Measurements from ENCODE around the gene UGGT1.

UGGT1 gene

GRCh38 chr2:128160616-128161275 lies 69.7 kb downstream of the UGGT1 start:
- H3K56ac ChIP-seq (ENCODE audit: low read length), result no peak overlapping the region
- no peak overlapping the region for H3K18ac ChIP-seq (ENCODE audit: low read length)
- H2AK5ac ChIP-seq (ENCODE audit: low read length), result no peak overlapping the region
- H3K27me3 ChIP-seq (ENCODE audit: insufficient read depth, low read length, poor library complexity), result no peaks in the 10 kb centered on the region
- no peak overlapping the region for H2BK15ac ChIP-seq (replicated peaks; ENCODE audit: low read depth)
- no peak overlapping the region for H3K23ac ChIP-seq (ENCODE audit: low read length)
- no peak overlapping the region for H3K4me3 ChIP-seq (ENCODE audit: low read length)
- H3K4me1 ChIP-seq (ENCODE audit: control insufficient read depth, low read depth, low read length), result no peaks in the 10 kb centered on the region
- no peak overlapping the region for H4K5ac ChIP-seq (ENCODE audit: low read length)
- no peak overlapping the region for H3K27ac ChIP-seq (ENCODE audit: low read depth, low read length)
- no peak overlapping the region for H3K9ac ChIP-seq (ENCODE audit: low read length)
- no peak overlapping the region for H3K4ac ChIP-seq (ENCODE audit: low read depth, low read length)
- no peak overlapping the region for H4K8ac ChIP-seq (ENCODE audit: low read depth, low read length)
- DNase-seq, result no peak
- no peak overlapping the region for H2BK5ac ChIP-seq (ENCODE audit: low read length)
- peaks cover 6% of the 10 kb centered on the region for H3K36me3 ChIP-seq (ENCODE audit: control insufficient read depth, insufficient read depth, low read length)
- WGBS (ENCODE audit: extremely low coverage, insufficient coverage, low lambda C conversion rate), result no CpG with 5 or more reads among the region's 9 CpGs
- H3K4me2 ChIP-seq (ENCODE audit: low read length), result no peak overlapping the region
- H2BK120ac ChIP-seq (ENCODE audit: low read depth, low read length), result no peak overlapping the region
- H3K79me1 ChIP-seq (ENCODE audit: low read length), result peaks cover 2% of the 10 kb centered on the region
- H3K79me2 ChIP-seq (ENCODE audit: control insufficient read depth, insufficient read depth, low read length), result no peaks in the 10 kb centered on the region

- H2BK120ac ChIP-seq (ENCODE audit: low read depth, low read length), result no peak overlapping the region
Measured at GRCh38 chr2:128162266-128162665, 71.3 kb downstream of the UGGT1 start.

DNA sequence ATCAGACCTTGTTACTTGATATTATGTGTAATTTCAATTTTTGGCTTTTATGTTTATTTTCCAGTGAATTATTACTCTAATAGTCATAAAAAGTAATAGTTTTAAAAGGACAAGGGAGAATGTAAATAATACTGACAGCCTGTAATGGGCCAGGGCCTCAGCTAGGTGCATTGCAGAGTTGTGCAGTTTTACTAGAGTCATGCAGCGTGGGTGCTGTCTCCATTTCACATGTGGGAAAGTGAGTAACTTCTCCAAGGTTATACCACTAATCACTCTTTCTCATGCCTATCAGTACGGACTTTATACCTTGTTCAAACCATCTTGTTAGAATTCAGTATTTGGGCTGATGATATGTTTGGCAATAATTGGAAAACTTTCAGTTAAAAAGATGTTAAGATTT lies 73.3 kb downstream of the UGGT1 start:
- no peak overlapping the region for H3K4me3 ChIP-seq (ENCODE audit: low read length)
- no peak overlapping the region for H4K5ac ChIP-seq (ENCODE audit: low read length)
- no peak overlapping the region for H3K4ac ChIP-seq (ENCODE audit: low read depth, low read length)
- no peaks in the 10 kb centered on the region for H3K79me1 ChIP-seq (ENCODE audit: low read length)
- H3K56ac ChIP-seq (ENCODE audit: low read length), result no peak overlapping the region
- no CpG with 5 or more reads among the region's 2 CpGs for WGBS (ENCODE audit: extremely low coverage, insufficient coverage, low lambda C conversion rate)
- H3K4me1 ChIP-seq (ENCODE audit: control insufficient read depth, low read depth, low read length), result no peaks in the 10 kb centered on the region
- no peak overlapping the region for H2AK5ac ChIP-seq (ENCODE audit: low read length)
- DNase-seq, result no peak
- H2BK15ac ChIP-seq (replicated peaks; ENCODE audit: low read depth), result no peak overlapping the region
- no peaks in the 10 kb centered on the region for H3K79me2 ChIP-seq (ENCODE audit: control insufficient read depth, insufficient read depth, low read length)
- H3K18ac ChIP-seq (ENCODE audit: low read length), result no peak overlapping the region
- no peak overlapping the region for H4K8ac ChIP-seq (ENCODE audit: low read depth, low read length)
- no peak overlapping the region for H3K23ac ChIP-seq (ENCODE audit: low read length)
- no peaks in the 10 kb centered on the region for H3K27me3 ChIP-seq (ENCODE audit: insufficient read depth, low read length, poor library complexity)
- H3K27ac ChIP-seq (ENCODE audit: low read depth, low read length), result no peak overlapping the region
- H3K36me3 ChIP-seq (ENCODE audit: control insufficient read depth, insufficient read depth, low read length), result peaks cover 5% of the 10 kb centered on the region
- H3K4me2 ChIP-seq (ENCODE audit: low read length), result no peak overlapping the region
- H2BK120ac ChIP-seq (ENCODE audit: low read depth, low read length), result no peak overlapping the region
- H3K9ac ChIP-seq (ENCODE audit: low read length), result no peak overlapping the region
- H2BK5ac ChIP-seq (ENCODE audit: low read length), result no peak overlapping the region

More at GRCh38 chr2:128162266-128162665, 71.3 kb downstream of the UGGT1 start:
- no peak overlapping the region for H3K18ac ChIP-seq (ENCODE audit: low read length)
- H3K4me3 ChIP-seq (ENCODE audit: low read length), result no peak overlapping the region
- H3K4me2 ChIP-seq (ENCODE audit: low read length), result no peak overlapping the region
- no peak for DNase-seq
- no peaks in the 10 kb centered on the region for H3K79me2 ChIP-seq (ENCODE audit: control insufficient read depth, insufficient read depth, low read length)
- no peak overlapping the region for H3K4ac ChIP-seq (ENCODE audit: low read depth, low read length)
- H3K56ac ChIP-seq (ENCODE audit: low read length), result no peak overlapping the region
- H3K4me1 ChIP-seq (ENCODE audit: control insufficient read depth, low read depth, low read length), result no peaks in the 10 kb centered on the region
- H2AK5ac ChIP-seq (ENCODE audit: low read length), result no peak overlapping the region
- H3K27ac ChIP-seq (ENCODE audit: low read depth, low read length), result no peak overlapping the region
- H3K27me3 ChIP-seq (ENCODE audit: insufficient read depth, low read length, poor library complexity), result no peaks in the 10 kb centered on the region
- no peak overlapping the region for H4K8ac ChIP-seq (ENCODE audit: low read depth, low read length)
- H2BK15ac ChIP-seq (replicated peaks; ENCODE audit: low read depth), result no peak overlapping the region
- H4K5ac ChIP-seq (ENCODE audit: low read length), result no peak overlapping the region
- WGBS (ENCODE audit: extremely low coverage, insufficient coverage, low lambda C conversion rate), result no CpG with 5 or more reads among the region's 2 CpGs
- H3K9ac ChIP-seq (ENCODE audit: low read length), result no peak overlapping the region
- H2BK5ac ChIP-seq (ENCODE audit: low read length), result no peak overlapping the region
- peaks cover 2% of the 10 kb centered on the region for H3K79me1 ChIP-seq (ENCODE audit: low read length)
- peaks cover 6% of the 10 kb centered on the region for H3K36me3 ChIP-seq (ENCODE audit: control insufficient read depth, insufficient read depth, low read length)
- H3K23ac ChIP-seq (ENCODE audit: low read length), result no peak overlapping the region

- no peak overlapping the region for H3K18ac ChIP-seq (ENCODE audit: low read length)
- H2BK120ac ChIP-seq (ENCODE audit: low read depth, low read length), result peak overlapping the region; percentile 9
- no peak overlapping the region for H3K56ac ChIP-seq (ENCODE audit: low read length)
- H2BK5ac ChIP-seq (ENCODE audit: low read length), result no peak overlapping the region
- no peaks in the 10 kb centered on the region for H3K27me3 ChIP-seq (ENCODE audit: insufficient read depth, low read length, poor library complexity)
- no peak overlapping the region for H2AK5ac ChIP-seq (ENCODE audit: low read length)
- H3K9ac ChIP-seq (ENCODE audit: low read length), result no peak overlapping the region
- H3K36me3 ChIP-seq (ENCODE audit: control insufficient read depth, insufficient read depth, low read length), result peaks cover 5% of the 10 kb centered on the region
- no CpG with 5 or more reads among the region's 4 CpGs for WGBS (ENCODE audit: extremely low coverage, insufficient coverage, low lambda C conversion rate)
- no peak overlapping the region for H3K4ac ChIP-seq (ENCODE audit: low read depth, low read length)
- H3K4me3 ChIP-seq (ENCODE audit: low read length), result no peak overlapping the region
- H3K27ac ChIP-seq (ENCODE audit: low read depth, low read length), result no peak overlapping the region
- no peaks in the 10 kb centered on the region for H3K4me1 ChIP-seq (ENCODE audit: control insufficient read depth, low read depth, low read length)
- H2BK15ac ChIP-seq (replicated peaks; ENCODE audit: low read depth), result no peak overlapping the region
- no peak for DNase-seq
- H3K79me1 ChIP-seq (ENCODE audit: low read length), result no peaks in the 10 kb centered on the region
- H3K23ac ChIP-seq (ENCODE audit: low read length), result no peak overlapping the region
- no peak overlapping the region for H4K8ac ChIP-seq (ENCODE audit: low read depth, low read length)
- no peak overlapping the region for H4K5ac ChIP-seq (ENCODE audit: low read length)
- no peak overlapping the region for H3K4me2 ChIP-seq (ENCODE audit: low read length)
- H3K79me2 ChIP-seq (ENCODE audit: control insufficient read depth, insufficient read depth, low read length), result no peaks in the 10 kb centered on the region
Measured at GRCh38 chr2:128166746-128167353, 75.8 kb downstream of the UGGT1 start.

GRCh38 chr2:128169094-128169493 lies 78.1 kb downstream of the UGGT1 start:
- Histone ChIP-seq H3K27ac (ENCODE audit: low read depth, low read length) (no peak overlapping the region), H3K18ac (ENCODE audit: low read length) (no peak overlapping the region), H3K4ac (ENCODE audit: low read depth, low read length) (no peak overlapping the region)

More at GRCh38 chr2:128169094-128169493, 78.1 kb downstream of the UGGT1 start:
- Histone ChIP-seq H3K36me3 (ENCODE audit: control insufficient read depth, insufficient read depth, low read length) (peaks cover 8% of the 10 kb centered on the region), H3K4me3 (ENCODE audit: low read length) (no peak overlapping the region), H2BK120ac (ENCODE audit: low read depth, low read length) (no peak overlapping the region), H3K23ac (ENCODE audit: low read length) (no peak overlapping the region), H3K27me3 (ENCODE audit: insufficient read depth, low read length, poor library complexity) (no peaks in the 10 kb centered on the region), H3K79me2 (ENCODE audit: control insufficient read depth, insufficient read depth, low read length) (no peaks in the 10 kb centered on the region), H3K9ac (ENCODE audit: low read length) (no peak overlapping the region), H3K79me1 (ENCODE audit: low read length) (no peaks in the 10 kb centered on the region), H2AK5ac (ENCODE audit: low read length) (no peak overlapping the region), H3K4me1 (ENCODE audit: control insufficient read depth, low read depth, low read length) (no peaks in the 10 kb centered on the region), H2BK5ac (ENCODE audit: low read length) (no peak overlapping the region), H3K56ac (ENCODE audit: low read length) (no peak overlapping the region), H2BK15ac (replicated peaks; ENCODE audit: low read depth) (no peak overlapping the region), H4K5ac (ENCODE audit: low read length) (no peak overlapping the region), H4K8ac (ENCODE audit: low read depth, low read length) (no peak overlapping the region), H3K4me2 (ENCODE audit: low read length) (no peak overlapping the region)
- DNase-seq, result no peak
- no CpG with 5 or more reads among the region's 4 CpGs for WGBS (ENCODE audit: extremely low coverage, insufficient coverage, low lambda C conversion rate)
